Stimulated activated CD8-positive, alpha-beta memory T cell treated with anti-CD3 and anti-CD28 coated beads, Interleukin-7, amount 100 ng/mL, for 24 hours (primary cell): ENCODE data around the gene USP4.
"Not testable (repeated sequence)": the region's sequence is repeated elsewhere in the genome, so short reads cannot be mapped to it uniquely, and the experiment has no call there.

Source experiments
- DNase-seq: peaks from one replicate; pipeline ENCODE4 v3.0.0-alpha.2; 2020; ENCODE audit warnings: low read depth

USP4 gene

DNA sequence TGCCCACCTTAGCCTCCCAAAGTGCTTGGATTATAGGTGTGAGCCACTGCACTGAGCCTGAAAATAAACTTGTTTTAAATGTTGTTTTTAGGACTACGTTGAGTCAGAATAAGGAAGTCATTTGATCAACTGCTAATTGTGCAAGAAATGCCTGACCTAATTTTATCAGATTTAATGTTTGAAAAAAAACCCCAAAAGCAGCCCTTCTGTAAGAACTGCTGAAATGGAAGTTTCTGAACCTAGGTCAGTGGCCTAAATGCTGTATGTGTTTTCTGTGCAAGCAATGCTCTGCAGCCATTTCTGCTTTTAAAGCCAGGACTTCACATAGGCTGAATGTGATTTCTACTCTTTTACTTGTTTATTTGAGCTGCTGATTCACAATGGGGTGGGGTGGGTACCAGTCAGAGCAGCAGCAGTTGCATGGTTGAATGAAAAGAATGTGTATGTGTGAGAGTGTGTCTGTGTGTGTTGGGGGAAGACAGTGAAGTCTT lies 11.7 kb upstream of the USP4 start:
- no peak for DNase-seq

DNA sequence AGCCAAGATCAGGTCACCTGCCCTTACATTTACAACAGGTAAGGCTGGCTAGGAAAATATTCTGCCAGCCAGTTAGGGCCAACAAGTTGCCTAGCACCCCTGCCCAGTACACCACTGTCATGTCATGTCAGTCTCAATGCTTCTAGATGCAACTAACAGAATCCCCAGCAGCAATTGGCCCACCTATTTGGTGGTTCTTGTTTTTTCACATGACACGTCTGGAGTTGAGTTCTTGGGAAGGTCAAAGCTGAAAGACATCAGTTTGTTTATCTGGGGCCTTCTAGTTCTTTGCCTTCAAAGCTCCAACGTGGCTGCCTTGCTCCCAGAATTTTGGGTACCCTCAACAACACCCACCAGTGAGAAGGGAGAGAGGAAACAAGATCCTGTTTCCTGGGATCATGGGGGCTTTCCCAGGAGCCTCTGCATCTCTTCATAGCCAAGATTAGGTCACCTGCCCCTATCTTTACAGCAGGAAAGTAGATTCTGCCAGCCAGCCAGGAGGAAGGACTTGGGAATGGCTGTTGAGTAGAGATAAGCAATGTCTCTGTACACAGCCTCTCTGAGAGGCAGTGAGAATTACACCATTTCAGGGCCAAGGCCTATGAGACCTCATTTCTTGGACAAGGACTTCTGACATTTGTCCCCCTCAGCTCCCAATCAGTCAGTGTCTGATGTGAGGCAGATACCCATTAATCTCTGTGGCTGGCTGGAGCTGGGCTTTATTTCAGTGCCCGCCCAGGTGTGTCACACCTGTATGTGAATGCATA lies 9.7 kb upstream of the USP4 start:
- DNase-seq, result no peak

DNA sequence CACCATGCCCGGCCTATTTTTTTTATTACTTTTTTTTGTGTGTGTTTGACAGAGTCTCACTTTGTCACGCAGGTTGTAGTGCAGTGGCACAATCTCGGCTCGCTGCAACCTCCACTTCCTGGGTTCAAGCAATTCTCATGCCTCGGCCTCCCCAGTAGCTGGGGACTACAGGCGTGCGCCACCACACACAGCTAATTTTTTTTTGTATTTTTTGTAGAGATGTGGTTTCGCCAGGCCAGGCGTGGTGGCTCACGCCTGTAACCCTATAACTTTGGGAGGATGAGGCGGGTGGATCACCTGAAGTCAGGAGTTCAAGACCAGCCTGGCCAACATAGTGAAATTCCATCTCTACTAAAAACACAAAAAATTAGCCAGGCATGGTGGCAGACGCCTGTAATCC lies 8.5 kb upstream of the USP4 start:
- DNase-seq, result not testable (repeated sequence)

DNA sequence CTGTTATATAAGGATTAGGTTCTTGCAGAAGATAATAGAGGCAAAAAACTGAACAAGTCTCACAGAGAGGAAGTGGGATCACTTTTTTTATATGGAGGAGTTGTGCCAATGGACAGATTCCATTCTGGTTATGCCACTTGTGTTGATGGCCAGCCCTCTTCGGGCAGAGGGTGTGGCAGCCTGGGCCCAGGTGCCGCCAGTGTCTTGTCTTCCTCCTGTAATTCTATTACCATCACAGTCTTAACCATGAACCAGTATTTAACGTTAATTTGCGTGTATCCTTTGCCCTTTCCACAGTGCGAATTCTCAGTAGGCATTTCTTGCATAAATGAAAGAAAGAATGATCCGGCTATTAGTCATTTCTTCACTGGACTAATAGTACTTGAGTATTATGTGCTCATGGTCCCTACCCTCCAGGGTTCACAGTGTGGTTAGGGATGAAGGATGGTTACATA lies 7.0 kb upstream of the USP4 start:
- DNase-seq, result no peak

DNA sequence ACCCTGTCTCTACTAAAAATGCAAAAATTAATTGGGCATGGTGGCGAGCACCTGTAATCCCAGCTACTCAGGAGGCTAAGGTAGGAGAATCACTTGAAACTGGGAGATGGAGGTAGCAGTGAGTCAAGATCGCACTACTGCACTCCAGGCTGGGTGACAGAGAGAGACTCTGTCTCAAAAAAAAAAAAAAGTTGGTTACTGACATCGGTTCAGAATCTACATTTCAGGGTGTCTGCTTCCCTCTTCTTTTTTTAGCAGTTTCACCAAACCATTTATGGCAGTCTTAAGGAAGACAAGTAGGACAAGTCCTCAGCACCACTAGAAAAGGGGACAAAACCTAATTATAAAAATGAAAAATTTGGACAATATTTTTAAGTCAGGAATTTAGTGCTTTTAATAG lies 3.3 kb upstream of the USP4 start:
- no peak for DNase-seq

DNA sequence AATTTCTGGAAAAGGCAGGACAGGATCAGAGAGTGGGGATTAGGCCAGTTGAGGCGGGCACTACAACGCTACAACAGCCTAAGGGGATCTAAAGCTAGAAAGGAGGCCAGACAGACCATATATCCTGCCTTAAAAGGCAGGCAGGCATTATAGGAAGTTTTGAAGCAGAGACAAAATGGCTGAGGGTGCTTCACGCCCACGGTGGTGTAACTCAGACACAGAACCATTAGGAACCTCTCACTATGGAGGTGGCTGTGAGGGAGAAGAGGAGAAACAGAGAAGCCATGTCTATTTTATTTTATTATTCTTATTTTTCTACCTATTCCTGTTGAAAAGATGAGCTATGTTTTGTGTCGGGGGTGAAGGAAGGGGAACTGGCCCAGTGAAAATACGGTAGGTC lies 2.1 kb upstream of the USP4 start:
- no peak for DNase-seq

DNA sequence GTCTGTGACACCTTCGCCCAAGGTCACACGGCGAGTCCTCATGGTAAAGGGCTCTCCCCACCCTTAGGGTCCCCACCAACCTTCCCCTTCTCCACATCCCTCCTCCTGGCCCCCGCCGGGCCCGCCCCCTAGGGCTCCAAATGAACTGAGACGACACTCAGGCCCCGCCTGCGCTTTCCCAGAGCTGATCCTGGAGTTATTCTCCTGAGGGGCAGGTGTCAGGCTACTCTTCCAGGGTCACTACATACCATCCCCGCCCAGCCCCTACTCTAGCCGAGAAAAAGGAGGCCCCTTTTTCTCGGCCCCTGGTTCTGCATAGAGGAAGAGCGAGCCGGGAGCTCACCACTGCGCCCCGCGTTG lies 292 bp downstream of the USP4 start:
- DNase-seq, result peak; percentile 12

DNA sequence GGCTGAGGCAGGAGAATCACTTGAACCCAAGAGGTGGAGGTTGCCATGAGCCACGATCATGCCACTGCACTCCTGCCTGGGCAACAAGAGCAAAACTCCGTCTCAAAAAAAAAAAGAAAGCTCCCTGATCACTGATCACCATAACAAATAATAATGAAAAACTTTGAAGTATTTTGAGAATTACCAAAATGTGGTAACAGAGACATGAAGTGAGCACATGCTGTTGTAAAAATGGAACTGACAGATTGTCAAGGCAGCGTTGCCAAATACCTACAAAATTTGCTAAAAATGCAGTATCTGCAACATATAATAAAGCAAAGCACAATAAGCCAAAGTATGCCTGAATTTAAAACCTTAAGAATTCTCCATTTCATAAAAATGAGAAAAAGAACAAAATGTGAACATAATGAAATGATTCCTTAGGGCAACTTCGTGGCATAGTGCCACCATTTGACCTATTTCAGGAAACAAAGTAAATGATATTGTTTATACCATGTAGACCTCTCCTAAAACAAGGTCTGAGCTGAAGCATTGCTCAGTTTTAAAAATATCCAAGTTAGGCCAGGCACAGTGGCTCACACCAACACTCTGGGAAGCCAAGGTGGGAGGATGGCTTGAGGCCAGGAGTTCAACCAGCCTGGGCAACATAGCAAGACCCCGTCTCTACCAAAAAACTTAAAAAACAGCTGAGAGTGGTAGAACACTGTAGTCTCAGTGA lies 5.8 kb downstream of the USP4 start:
- DNase-seq, result no peak

DNA sequence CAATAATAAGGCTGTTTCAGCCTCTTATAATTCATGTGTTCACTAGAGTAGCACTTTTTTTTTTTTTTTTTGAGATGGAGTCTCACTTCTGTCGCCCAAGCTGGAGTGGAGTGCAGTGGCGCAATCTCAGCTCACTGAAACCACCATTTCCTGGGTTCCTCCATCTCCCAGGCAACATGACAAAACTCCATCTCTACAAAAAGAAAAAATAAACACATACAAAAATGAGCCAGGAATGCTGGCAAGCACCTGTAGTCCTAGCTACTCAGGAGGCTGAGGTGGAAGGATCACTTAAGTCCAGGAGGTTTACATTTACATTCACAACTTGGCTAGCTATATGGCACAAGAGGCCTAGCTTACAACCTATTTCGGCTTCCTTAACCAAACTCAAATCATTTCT lies 6.8 kb downstream of the USP4 start:
- DNase-seq, result no peak

DNA sequence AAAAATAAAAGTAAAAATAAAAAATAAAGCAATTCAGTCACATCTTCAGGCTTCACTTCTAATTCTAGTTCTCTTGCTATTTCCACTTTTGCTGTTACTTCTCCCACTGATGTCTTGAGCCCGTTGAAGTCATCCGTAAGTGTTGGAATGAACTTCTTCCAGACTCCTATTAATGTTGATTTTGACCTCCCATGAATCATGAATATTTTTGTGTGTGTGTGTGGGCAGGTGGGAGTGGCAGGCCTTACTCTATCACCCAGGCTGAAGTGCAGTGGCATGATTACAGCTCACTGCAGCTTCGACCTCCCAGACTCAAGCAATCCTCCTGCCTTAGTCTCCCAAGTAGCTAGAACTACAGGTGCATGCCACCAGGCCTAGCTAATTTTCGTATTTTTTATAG lies 10.7 kb downstream of the USP4 start:
- DNase-seq, result no peak

DNA sequence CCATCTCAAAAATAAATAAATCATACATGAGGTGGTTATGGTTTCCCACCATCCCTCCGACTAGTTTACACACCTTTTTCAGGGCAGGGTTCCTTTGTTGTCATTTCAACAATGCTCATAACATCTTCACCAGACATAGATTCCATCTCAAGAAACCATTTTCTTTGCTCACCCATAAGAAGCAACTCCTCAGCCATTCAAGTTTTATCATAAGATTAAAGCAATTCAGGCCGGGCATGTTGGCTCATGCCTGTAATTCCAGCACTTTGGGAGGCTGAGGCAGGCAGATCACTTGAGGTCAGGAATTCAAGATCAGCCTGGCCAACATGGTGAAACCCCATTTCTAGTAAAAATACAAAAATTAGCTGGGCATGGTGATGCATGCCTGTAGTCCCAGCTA lies 11.5 kb downstream of the USP4 start:
- DNase-seq, result not testable (repeated sequence)

DNA sequence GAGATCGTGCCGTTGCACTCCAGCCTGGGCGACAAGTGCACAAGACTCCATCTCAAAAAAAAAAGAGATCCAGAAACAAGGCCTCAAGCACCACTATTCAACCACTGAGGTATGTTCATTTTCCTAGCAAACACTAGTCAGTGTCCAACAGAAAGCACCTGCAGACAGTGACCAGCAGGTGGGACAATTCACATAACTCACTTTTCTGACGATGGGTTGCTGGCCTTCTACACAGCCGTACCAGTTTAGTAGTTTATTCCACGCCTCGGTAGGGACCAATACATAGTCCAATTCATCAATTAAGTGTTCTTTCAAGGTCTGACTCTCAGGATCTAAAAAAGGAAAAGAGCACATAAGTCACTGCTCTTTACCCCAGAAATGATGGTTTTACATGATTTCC lies 12.4 kb downstream of the USP4 start:
- no peak for DNase-seq

DNA sequence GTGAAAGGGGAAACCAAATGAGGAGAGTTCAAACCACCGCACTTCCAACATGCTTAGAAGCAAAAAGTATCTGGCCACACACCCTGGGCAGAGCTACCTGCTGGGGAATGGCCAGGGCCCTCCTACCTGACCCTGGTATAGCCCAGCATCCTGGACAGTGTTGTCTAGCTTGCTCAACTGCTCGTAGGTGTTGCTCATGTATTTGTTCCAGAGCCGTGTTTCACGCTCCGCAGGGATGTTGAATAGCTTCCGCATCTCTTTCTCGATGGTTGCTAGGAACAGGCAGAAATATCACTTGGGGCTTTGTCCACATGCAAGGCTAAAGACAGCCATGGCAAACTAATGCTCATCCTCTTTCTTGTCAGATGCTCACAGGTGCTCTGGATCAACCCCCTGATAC lies 15.1 kb downstream of the USP4 start:
- no peak for DNase-seq

DNA sequence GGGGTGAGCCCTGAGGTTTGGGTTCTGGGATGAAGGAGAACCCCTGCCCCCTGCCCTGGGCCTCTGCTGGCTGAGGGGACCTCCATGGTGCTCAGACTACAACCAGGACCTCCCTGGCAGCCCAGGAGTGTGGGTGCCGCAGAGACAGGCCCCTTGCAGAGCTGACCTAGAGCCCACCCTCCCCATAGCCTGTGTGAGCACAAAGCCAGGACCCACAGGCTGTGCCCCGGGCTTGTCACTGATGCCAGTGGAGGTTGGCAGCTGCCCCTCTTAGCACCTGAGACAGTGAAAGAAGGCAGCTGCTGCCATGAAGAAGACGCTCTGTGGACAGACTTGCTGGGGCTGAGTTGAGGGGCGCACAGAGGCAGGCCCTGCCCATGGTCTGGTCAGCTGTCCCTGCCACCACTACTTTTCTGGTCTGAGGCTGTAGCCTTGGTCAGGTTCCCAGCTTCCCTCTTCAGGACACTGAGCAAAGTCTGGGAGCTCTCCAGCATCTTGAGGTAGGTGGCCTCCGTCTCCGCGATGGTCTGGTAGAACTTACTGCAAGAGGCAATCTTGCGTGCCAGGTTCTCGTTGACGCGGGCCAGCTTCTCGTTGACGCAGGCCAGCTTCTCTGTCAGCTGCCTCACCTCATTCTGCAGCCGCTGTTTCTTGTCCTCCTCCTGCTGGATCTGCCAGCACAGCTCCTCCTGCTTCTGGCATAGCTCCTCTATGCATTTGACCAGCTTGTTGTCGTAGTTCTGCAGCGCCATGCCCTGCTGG lies 23.0 kb downstream of the USP4 start:
- no peak for DNase-seq

DNA sequence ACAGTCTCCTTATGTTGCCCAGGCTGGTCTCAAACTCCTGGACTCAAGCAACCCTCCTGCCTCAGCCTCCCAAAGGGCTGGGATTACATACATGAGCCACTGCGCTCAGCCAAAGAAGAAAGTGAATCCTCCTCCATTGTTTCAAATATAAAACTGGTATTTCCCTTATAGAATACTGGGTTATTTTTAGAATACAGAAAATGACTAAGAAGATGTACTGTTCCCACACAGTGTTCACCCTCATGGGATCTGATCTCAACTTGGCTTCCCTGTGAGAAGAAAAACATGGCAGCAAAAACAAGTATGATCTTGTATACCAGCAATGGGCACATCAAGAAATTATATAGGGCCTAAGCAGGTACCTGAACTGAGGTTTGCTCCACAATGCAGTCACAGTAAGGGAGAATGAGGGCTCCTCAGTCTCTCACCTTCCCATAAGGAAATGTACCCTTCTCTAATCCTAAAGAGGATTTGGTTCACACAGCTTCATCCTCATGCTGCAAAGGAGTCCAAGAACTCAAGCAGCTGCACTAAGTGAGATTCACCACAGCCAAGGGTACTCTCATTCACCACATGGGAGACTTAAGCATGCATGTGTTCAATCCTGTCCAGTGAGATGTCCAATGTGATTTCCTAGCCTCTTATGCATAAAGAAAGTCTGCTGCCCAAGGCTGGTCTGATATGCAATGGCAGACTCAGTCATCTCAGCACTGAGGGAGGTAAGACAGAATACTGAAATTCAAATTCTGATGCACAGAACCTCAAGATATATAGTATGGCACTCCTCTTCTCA lies 25.8 kb downstream of the USP4 start:
- no peak for DNase-seq

DNA sequence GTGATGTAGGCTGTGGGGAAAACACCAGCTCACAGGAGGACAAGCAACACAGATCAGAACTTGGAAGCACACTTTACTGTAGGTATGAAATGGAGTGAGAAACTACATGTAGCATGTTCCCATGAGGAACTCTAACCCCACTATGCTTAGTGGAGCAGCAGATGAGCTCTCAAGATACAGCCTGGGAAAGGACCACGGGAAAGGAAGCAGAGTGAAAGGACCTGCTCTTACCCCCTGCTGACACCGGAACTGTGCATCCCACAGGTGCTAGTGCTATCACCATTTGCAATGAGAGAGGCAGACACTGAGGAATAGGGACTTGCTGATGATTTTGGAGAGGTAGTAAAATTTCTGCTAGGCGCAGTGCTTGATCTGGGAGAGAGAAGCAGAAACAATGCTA lies 28.6 kb downstream of the USP4 start:
- no peak for DNase-seq

DNA sequence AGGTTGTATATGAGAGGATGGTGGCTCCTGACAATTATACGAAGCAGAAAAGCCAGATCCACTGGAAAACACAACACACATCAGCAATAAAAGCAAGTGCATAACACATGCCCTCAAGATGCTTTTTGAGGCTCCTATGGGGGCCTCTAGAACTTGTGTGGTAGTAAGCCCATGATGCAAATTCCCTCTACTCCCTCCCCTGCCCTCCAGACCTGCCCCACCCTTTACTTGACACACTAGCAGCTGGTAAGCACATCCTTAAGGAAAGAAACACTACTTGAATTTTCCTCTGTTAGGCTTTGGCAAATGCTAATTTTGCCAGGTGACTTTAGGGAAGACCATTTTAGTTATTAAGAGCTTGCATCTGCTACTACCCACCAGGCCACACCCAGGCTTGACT lies 29.2 kb downstream of the USP4 start:
- no peak for DNase-seq

DNA sequence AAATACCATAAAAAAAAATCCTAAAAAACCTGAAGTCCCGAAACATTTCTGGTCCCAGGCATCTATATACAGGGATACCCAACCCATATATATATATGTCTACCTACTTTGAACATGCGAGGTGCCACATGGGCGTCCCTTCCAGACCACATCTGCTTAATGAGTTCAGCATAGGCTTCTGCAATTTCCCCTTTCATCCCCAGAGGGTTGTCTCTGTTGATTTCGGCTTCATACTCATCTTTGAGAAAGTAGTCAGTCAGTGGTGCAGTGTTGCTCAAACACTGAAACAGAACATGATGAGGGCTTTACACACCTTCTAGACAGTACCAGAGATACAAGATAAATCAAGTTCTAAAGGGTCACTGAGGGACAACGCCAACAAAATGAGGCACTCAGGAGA lies 34.2 kb downstream of the USP4 start:
- no peak for DNase-seq

DNA sequence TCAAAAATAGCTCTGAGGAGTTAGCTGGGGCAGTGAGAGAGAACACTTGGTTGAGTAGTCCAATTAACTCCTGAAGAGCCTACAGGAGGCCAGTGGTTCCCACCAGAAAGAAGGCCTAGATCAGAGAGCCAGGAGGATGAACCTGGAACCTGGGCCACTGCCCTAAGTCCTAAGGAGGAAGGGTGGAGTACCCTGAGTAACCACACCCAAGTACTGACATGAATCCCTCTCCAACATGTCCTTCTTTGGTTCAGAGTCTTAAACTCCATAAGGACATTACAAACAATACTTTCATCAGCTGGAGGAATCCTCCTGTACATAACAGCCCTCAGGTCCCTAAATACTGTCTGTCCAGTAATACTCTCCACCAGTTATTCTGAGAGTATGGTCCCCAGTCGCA lies 37.2 kb downstream of the USP4 start:
- DNase-seq, result no peak

DNA sequence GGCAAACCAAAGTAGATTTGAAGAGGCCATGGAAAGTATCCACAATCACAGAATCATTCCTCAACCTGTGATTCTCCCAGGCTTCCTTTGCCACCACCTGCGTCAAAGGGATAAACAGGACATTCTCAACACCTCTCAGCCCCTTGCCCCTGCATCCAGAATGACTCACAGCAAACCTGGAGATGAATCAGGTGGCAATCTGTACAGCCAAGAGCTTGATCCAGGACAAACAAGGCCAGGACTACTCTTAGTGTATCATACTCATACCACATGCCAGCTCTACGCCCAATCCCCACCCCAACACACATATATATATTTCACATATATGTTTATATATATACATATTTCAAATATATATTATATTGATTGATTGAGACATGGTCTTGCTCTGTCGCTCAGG lies 39.3 kb downstream of the USP4 start:
- DNase-seq, result no peak

DNA sequence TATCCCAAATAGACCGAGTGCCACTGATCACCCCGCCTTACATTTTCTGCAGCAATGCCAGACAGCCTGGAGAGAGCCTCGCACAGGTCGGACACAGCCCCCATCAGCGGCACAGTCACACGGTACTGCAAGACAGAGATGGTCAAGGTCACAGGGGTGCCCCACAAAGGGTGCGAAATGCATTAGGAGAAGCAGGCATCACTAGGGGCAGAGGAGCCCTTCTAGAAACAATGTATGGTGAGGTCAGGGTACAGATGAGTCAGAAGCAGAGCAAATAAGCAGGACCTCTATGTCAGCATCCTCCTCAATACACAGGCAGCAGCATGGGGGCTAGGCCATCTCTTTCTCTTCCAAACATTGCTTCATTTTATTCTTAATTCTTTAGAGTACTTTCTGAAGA lies 41.3 kb downstream of the USP4 start:
- DNase-seq, result no peak

DNA sequence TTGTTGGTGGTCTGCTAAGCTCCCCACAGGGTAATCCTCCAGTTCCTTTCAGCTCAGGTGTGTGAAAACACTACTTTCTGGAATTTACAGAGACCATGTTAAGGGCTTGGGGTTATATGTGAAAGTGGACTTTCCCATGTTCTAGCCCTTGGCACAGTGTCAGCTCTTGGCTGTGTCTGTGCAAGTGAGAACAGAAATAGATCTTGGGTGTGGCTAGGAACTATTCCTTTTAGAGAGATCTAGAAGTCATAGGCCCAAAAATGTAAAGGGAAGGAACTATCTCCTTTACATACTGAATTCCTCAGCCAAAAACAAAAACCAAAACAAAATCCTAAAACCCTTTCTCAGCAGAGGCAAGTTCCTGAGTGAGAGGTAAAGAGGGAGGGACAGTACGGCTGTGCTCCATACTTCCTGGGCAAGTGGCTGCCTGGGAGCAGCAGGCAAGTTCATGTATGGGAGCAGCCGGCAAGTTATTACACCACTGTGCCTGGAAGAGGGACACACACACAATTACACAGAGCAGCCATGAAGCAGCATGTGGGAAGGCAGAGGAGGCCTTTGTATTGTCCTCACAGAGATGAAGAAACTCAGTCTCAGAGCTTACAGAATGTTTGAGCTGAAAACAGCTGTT lies 43.0 kb downstream of the USP4 start:
- DNase-seq, result no peak
